HPDE6-E6E7 (cell line): ENCODE measurements around the gene PCDHAC1.
A peak's percentile ranks its signal among the peaks of the same experiment; 100 is the strongest.

Source experiments
- DNase-seq: peaks from one replicate; pipeline ENCODE4 v3.0.0; 2011; ENCODE audit warnings: missing footprints; ENCODE audit errors: extremely low spot score

Gene PCDHAC1

DNA sequence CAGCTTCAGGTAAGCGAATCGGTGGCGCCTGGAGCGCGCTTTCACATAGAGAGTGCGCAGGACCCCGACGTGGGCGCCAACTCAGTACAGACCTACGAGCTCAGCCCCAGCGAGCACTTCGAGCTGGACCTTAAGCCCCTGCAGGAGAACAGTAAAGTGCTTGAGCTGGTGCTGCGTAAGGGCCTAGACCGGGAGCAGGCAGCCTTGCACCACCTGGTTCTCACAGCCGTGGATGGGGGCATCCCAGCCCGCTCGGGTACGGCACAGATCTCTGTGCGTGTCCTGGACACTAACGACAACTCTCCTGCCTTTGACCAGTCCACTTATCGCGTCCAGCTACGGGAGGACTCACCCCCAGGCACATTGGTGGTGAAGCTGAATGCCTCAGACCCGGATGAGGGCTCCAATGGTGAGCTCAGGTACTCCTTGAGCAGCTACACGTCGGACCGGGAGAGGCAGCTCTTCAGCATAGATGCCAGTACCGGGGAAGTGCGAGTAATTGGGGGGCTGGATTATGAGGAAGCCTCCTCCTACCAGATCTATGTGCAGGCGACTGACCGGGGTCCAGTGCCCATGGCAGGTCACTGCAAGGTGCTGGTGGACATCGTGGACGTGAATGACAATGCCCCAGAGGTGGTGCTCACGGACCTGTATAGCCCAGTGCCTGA is 41.3 kb downstream of the PCDHAC1 start:
- DNase-seq = no peak

DNA sequence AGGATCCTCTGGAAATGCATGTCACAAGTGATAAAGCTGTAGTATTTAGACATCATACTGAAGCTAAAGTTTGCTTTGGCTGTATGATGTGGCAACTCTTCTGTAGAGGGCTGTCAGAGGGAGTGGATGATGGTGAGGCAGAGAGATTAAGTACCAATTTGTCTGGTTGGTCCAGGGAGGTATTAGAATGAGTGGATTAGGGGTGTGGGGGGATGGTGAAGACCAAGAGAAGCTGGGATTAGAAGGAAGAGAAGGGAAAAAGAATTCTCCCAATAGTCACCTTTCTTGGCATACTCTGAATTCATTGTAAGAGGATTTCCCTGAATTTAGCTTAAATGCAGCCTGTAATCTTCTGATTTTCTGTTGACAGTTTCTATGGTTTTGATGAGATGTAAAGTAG is 43.8 kb downstream of the PCDHAC1 start:
- DNase-seq = no peak

DNA sequence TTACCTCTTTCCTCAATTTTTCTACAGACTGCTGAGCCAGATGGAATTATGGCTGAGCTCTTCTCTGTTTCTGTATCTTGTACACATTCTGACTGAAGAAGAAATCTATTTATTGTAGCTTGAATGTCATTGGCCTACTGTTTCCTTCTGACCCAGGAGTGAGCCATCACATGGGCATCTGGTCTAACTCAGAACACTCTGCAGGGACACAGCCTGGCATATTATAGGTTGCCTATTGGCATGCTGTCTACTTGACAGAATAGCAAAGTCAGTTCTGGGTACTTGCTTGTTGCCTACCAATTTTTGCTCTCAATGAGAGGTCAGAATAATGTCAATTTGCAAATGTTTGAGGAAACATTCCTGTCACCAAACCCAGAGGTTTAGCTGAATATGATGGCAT is 47.5 kb downstream of the PCDHAC1 start:
- no peak for DNase-seq

DNA sequence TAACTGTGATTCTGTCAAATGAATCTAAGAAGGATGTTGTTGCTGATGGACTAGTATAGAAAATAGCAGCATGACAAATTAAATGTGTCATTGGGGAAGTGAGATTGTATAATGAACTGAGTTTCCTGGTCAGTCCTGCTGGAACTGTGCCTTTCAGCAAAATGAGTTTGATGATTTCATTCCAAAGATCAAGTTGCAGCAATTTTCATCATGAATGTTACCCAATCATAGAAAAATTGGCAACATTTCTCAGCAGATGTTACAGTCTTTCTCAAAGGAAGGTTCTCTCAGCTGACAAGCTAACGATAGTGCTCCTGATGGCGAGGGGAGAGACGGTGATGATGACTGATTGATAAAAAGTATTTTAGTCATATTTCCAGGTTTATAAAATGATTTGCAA is 50.9 kb downstream of the PCDHAC1 start:
- DNase-seq = peak; percentile 43

DNA sequence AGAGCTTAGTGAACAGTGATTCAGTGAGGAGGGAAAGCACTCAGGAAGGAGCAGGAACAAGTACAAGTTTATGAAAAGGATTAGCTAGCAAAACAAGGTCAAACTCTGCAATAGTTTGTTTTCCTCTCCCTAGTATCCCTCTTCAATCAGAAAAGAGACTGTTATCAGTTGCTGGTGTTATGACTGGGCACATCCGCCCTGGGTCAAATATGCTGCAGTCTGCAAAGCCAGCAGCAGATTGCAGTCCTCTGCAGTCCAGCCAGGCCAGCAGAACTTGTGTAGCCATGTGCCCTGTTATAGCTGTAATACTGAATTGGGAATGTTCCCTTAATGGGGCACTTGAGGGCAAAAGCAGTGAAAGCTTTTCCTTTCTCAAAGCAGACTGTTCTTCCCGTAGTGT is 52.2 kb downstream of the PCDHAC1 start:
- no peak for DNase-seq

DNA sequence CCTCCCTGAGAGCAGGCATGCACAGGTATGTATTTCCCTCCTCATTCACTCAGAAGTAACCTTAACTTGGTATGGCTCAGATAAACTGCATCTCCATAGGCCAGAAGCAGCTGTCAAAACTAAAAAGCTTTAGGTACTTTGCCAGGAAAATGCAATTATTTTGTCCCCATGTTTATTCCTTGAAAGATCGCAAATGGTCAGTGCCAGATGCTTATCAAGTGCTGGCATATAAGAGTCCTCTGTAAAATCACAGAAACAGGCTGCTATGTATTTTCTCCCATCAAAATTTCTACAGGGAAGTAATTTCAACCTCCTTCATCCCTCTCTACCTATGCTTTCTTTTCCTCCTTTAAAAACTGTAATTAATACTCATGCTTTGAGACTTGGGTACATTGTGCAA is 52.9 kb downstream of the PCDHAC1 start:
- DNase-seq = no peak
